Heart left ventricle (tissue), 16 donors: ENCODE results near the gene TRIOBP. TPM values are rescaled to one million over a fixed set of nuclear protein-coding genes. Genes with fewer than 3 reads are reported as not detected.
A peak's percentile ranks its signal among the peaks of the same experiment; 100 is the strongest.

Source experiments
- ATAC-seq, 4 donors: fragments of 200-7000 bp; cut with Tn5 transposase; one replicate each; pipeline ENCODE4 v1.9.1; 2020 to 2022; ENCODE audit warnings: moderate library complexity in 4 of 4, mild to moderate bottlenecking in 3 of 4, moderate number of reproducible peaks in 1 of 4
- DNase-seq, 5 donors: peaks; one replicate each; pipeline ENCODE4 v3.0.0-alpha.2; 2020
- H3K27ac ChIP-seq, 12 donors: fragments of 200-600 bp; sonication (generic) in 4 of 12; one replicate each; pipeline versions ENCODE4 v1.5.0 to v1.8.0; 2016 to 2022; ENCODE audit warnings: mild to moderate bottlenecking in 2 of 12
- H3K27me3 ChIP-seq, 9 donors: fragments of 200-600 bp; sonication (generic) in 2 of 9; one replicate each; pipeline versions ENCODE4 v1.5.1 to v1.8.0; 2016 to 2022; ENCODE audit warnings: mild to moderate bottlenecking in 3 of 9
- H3K36me3 ChIP-seq, 9 donors: fragments of 200-600 bp; sonication (generic) in 2 of 9; one replicate each; pipeline versions ENCODE4 v1.5.0 to v1.8.0; 2018 to 2022; ENCODE audit warnings: mild to moderate bottlenecking in 2 of 9
- H3K4me1 ChIP-seq, 12 donors: fragments of 200-600 bp; sonication (generic) in 4 of 12; one replicate each; pipeline versions ENCODE4 v1.5.0 to v1.8.0; 2016 to 2022; ENCODE audit warnings: mild to moderate bottlenecking in 3 of 12
- H3K4me3 ChIP-seq, 12 donors: fragments of 200-600 bp; sonication (generic) in 4 of 12; one replicate each; pipeline versions ENCODE4 v1.5.0 to v1.8.0; 2017 to 2022; ENCODE audit warnings: mild to moderate bottlenecking in 9 of 12, moderate library complexity in 4 of 12
- H3K9me3 ChIP-seq, 12 donors: fragments of 200-600 bp; sonication (generic) in 4 of 12; one replicate each; pipeline versions ENCODE4 v1.5.0 to v1.8.0; 2016 to 2022; ENCODE audit warnings: mild to moderate bottlenecking in 1 of 12
- POLR2A ChIP-seq, 2 donors: fragments of 450-650 bp; IDR thresholded peaks; one replicate each; pipeline ENCODE4 v1.6.1; 2017; ENCODE audit warnings: antibody characterized with exemption in 2 of 2, mild to moderate bottlenecking in 2 of 2, moderate library complexity in 2 of 2
- WGBS, 4 donors: extraction: QIAGEN DNeasy Blood & Tissue Kit in 2 of 4; methylation state at CpG; one replicate each; pipeline versions ENCODE4 v1.1.5 to v1.1.7; 2013 to 2018; 5-methylcytosine and 5-hydroxymethylcytosine counted together
- intact Hi-C, 10 donors: fragments of 100-400 bp; cut with DNase I; formaldehyde crosslinking; loops; one replicate each; pipeline versions ENCODE4 v1.11.1 to v1.14.2; 2022
- polyA plus RNA-seq, 2 donors: library from polyadenylated mRNA; stranded (reverse); fragments of 200-250 nt; gene quantifications; one replicate each; pipeline ENCODE4 v1.2.3, GENCODE V29; 2013
- total RNA-seq, 9 donors: library from RNA; depleted of rRNA in 2 of 9; stranded (reverse); fragments of >200 nt in 2 of 9; fragmentation: NEBNext Ultra II Directional in 3 of 9; extraction: Animal tissue kit (Norgen Biotek cat#: 25700) in 3 of 9; gene quantifications; one replicate each; pipeline versions ENCODE4 v1.1.0 to v1.2.4, GENCODE V29; 2016 to 2023
- TF ChIP-seq, protein P1 (sequence below), 12 donors: fragments of 200-600 bp; sonication (generic) in 4 of 12; IDR thresholded peaks; one replicate each; pipeline versions ENCODE4 v1.5.0 to v1.8.0; 2018 to 2022; ENCODE audit warnings: antibody characterized with exemption in 12 of 12, mild to moderate bottlenecking in 5 of 12
- donor health status: ischemic (EF 13 %, LVEDD 7.1; RV severe dilation, severe dysfunction).
- donor health status: healthy with polysubstance abuse.
- donor health status: DM: no; HTN: yes; CAD: no.
- donor health status: DM: no; HTN: no; CAD: no.
- donor health status: ischemic (EF 25% LVEDD 6.9; RV normal size, moderate dysfunction).
- donor health status: ischemic (EF 25% LVEDD 5.7; RV mildly dilated, moderate dysfunction).
- donor health status: healthy.
- donor health status: DM: yes; HTN: yes; CAD: no.
- donor health status: ischemic (EF 35%, LVEDD 5.7; RV mildly dilated, moderate dysfunction).
- donor health status: nonischemic (EF 11% LVEDD 7.7; RV severe dilation, severe dysfunction).
- donor health status: DM: yes; HTN: yes; CAD: no.
- donor health status: PGD.
- donor health status: ischemic (EF 29% LVEDD 5.4; RV normal size, mild dysfunction).
- donor health status: nonischemic (EF 23%, LVEDD 6.1; RV moderate dilation, normal function).

TRIOBP gene
- total and polyA plus RNA-seq, 11 donors = 54.9 to 147 (median 94.7) TPM

DNA sequence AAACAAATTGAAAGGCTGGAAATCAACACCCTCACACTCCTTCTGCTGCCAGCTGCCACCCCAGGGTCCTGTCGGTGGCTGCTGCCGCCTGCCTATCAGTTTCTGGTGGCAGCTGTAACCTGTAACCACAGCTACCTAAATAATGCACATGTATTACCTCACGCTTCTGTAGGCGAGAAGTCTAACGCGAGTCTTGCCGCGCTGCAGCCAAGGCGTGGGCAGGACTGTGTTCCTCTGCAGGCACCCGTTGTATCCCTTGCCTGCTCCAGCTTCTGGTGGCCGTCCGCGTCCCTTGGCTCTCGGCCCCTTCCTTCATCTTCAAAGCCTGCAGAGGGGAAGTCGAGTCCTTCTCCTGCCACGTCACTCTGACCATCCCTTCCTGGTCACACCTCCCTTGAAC is 66.8 kb downstream of the TRIOBP start:
- ATAC-seq = no peak

DNA sequence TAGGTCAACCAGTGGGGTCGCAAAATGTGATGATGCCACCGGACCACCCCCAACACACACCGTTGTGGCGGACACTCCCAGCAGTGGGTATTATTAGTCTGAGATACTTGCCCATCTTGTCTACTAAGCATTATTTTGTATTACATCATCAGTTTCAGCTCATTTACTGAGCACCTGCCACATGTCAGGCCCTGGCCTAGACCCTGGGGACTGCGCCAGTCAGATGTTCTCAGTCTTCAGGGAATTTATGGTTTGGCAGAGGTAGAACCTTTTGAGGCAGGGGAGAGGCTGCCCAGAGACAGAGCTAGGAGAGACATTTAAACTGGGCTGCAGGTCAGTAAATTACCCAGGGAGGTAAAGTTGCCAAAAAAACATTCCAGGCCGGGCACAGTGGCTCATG is 67.8 kb downstream of the TRIOBP start:
- intact Hi-C loops = no loop called here
- Histone ChIP-seq H3K4me3 (no peak overlapping the region), H3K9me3 (no peaks in the 10 kb centered on the region), H3K27me3 (no peaks in the 10 kb centered on the region), H3K36me3 (peaks cover 0 to 99% (median 84%) of the 10 kb centered on the region in 9 donors), H3K27ac (peak overlapping the region in 8 of 12 donors; percentile 30 to 57 (median 33)), H3K4me1 (peaks cover 0 to 12% (median 0%) of the 10 kb centered on the region in 12 donors)
- ATAC-seq = peak; percentile 35 to 65 (median 57)
- no peak for DNase-seq
- WGBS, 4 donors = 66 to 83% (median 78%) methylated on average over 6 of the region's 6 CpGs
- TF ChIP-seq, protein P1, sequence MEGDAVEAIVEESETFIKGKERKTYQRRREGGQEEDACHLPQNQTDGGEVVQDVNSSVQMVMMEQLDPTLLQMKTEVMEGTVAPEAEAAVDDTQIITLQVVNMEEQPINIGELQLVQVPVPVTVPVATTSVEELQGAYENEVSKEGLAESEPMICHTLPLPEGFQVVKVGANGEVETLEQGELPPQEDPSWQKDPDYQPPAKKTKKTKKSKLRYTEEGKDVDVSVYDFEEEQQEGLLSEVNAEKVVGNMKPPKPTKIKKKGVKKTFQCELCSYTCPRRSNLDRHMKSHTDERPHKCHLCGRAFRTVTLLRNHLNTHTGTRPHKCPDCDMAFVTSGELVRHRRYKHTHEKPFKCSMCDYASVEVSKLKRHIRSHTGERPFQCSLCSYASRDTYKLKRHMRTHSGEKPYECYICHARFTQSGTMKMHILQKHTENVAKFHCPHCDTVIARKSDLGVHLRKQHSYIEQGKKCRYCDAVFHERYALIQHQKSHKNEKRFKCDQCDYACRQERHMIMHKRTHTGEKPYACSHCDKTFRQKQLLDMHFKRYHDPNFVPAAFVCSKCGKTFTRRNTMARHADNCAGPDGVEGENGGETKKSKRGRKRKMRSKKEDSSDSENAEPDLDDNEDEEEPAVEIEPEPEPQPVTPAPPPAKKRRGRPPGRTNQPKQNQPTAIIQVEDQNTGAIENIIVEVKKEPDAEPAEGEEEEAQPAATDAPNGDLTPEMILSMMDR (IDR thresholded peaks at IDR 0.05) = no peak
- TF ChIP-seq POLR2A (IDR thresholded peaks at IDR 0.05) = no peak

More for the DNA sequence above, 66.8 kb downstream of the TRIOBP start:
- intact Hi-C loops = no loop called here
- H3K36me3 ChIP-seq = peaks cover 0 to 99% (median 84%) of the 10 kb centered on the region in 9 donors
- 87 to 91% (median 90%) methylated on average over 16 of the region's 16 CpGs for WGBS, 4 donors
- TF ChIP-seq, protein P1 (IDR thresholded peaks at IDR 0.05) = no peak
- no peak for TF ChIP-seq POLR2A (IDR thresholded peaks at IDR 0.05)
- no peaks in the 10 kb centered on the region for H3K9me3 ChIP-seq
- no peak for DNase-seq
- H3K4me3 ChIP-seq = no peak overlapping the region
- peaks cover 0 to 12% (median 0%) of the 10 kb centered on the region in 12 donors for H3K4me1 ChIP-seq
- H3K27ac ChIP-seq = no peak overlapping the region
- no peaks in the 10 kb centered on the region for H3K27me3 ChIP-seq

DNA sequence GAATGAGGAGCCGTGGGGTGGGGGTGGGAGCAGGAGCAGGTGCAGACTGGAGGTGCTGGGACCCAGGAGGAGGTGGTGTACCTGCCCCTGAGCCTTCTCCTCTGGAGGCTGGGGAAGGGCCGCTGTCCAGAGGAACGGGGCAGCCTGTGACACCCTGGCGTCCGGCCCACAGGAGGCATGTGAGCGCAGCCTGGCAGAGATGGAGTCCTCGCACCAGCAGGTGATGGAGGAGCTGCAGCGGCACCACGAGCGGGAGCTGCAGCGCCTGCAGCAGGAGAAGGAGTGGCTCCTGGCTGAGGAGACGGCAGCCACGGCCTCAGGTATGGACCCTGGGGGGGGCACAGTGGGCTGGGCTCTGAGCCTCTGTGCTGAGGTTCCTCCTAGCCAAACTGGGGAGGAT is 68.7 kb downstream of the TRIOBP start:
- Histone ChIP-seq H3K36me3 (peaks cover 0 to 99% (median 84%) of the 10 kb centered on the region in 9 donors), H3K27ac (peak overlapping the region in 2 of 12 donors; percentile 33), H3K4me1 (peaks cover 0 to 12% (median 0%) of the 10 kb centered on the region in 12 donors), H3K9me3 (no peaks in the 10 kb centered on the region), H3K4me3 (no peak overlapping the region), H3K27me3 (no peaks in the 10 kb centered on the region)
- TF ChIP-seq POLR2A (IDR thresholded peaks at IDR 0.05) = no peak
- TF ChIP-seq, protein P1 (IDR thresholded peaks at IDR 0.05) = no peak
- DNase-seq = peak in 3 of 5 donors; percentile 47 to 79 (median 48)
- WGBS, 4 donors = 68 to 78% (median 71%) methylated on average over 13 of the region's 13 CpGs
- intact Hi-C loops = no loop called here
- peak in 3 of 4 donors; percentile 53 to 82 (median 66) for ATAC-seq

DNA sequence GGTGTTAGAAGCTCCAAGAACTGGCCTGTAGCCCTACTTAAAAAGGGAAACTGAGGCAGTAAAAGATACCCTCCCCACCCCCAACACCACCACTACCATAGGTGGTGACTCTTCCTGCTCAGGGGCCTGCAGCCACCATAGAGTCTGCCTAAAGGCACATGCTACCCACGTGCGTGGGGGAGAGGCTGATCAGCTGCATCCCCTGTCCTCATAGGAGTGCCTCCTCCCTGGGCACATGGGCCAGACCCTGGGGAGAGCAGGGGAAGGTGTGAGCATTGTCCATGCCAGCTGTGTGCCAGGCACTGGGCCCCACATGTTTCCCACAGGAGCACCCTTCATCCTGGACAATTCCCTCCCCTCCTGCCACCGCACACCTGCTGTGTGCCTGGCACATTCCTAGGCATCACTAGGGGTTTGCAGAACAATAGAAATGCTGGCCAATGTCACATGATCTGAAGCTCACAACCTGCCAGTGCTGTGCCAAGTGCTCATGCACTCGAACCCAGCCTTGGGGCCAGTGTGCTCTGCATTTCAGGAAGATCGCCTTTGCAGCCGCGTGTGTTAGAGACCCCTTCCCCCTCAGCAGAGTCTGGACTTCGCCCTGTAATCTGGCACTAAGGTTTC is 69.2 kb downstream of the TRIOBP start:
- ATAC-seq = peak in 1 of 4 donors; percentile 24

More for the DNA sequence above, 69.2 kb downstream of the TRIOBP start:
- peaks cover 0 to 12% (median 0%) of the 10 kb centered on the region in 12 donors for H3K4me1 ChIP-seq
- peaks cover 0 to 99% (median 84%) of the 10 kb centered on the region in 9 donors for H3K36me3 ChIP-seq
- no peak overlapping the region for H3K4me3 ChIP-seq
- DNase-seq = no peak
- 85 to 93% (median 86%) methylated on average over 3 to 8 of the region's 8 CpGs for WGBS, 4 donors
- H3K9me3 ChIP-seq = no peaks in the 10 kb centered on the region
- no peak overlapping the region for H3K27ac ChIP-seq
- intact Hi-C loops = loop anchor here in 1 of 10 donors (1.0 kb wide), 1 partner anchor 11 kb away; no protein-coding TSS in a partner anchor
- no peaks in the 10 kb centered on the region for H3K27me3 ChIP-seq
- TF ChIP-seq, protein P1 (IDR thresholded peaks at IDR 0.05) = no peak
- no peak for TF ChIP-seq POLR2A (IDR thresholded peaks at IDR 0.05)
